Upper lobe of left lung (tissue), 4 donors: ENCODE data around the gene TBC1D14.

Source experiments
- CTCF ChIP-seq, 6 experiments: fragments of 450-650 bp in 4 of 6; fragments of 200-600 bp in 2 of 6; sonication (generic) in 2 of 6; IDR thresholded peaks; one replicate each; pipeline ENCODE4 v1.5.1; 2016 to 2019; ENCODE audit warnings: antibody characterized with exemption in 6 of 6
- POLR2A ChIP-seq, 4 donors: fragments of 450-650 bp; IDR thresholded peaks; one replicate each; pipeline ENCODE4 v1.5.1; 2016 to 2017; ENCODE audit warnings: antibody characterized with exemption in 4 of 4, mild to moderate bottlenecking in 2 of 4

- TF ChIP-seq CTCF (IDR thresholded peaks at IDR 0.05) (no peak), POLR2A (IDR thresholded peaks at IDR 0.05) (no peak)
These were observed 83.4 kb downstream of the TBC1D14 start for GRCh38 chr4:6992728-6993677.
